Skin epidermis (tissue), 12 donors: ENCODE results near the gene DDX24.
A peak's percentile ranks its signal among the peaks of the same experiment; 100 is the strongest.

ENCODE experiments used
- H3K27ac ChIP-seq, 21 experiments: fragments of 200-600 bp; sonication (generic) in 11 of 21; one replicate each; pipeline ENCODE4 v1.5.0; 2020; ENCODE audit warnings: mild to moderate bottlenecking in 3 of 21, inconsistent platforms in 2 of 21, moderate library complexity in 2 of 21
- H3K4me3 ChIP-seq, 7 experiments: fragments of 200-600 bp; sonication (generic) in 2 of 7; one replicate each; pipeline ENCODE4 v1.5.0; 2020; ENCODE audit warnings: inconsistent platforms in 2 of 7, mild to moderate bottlenecking in 2 of 7, moderate library complexity in 1 of 7

The DDX24 gene

GRCh38 chr14:94052199-94052598 lies 28.8 kb downstream of the DDX24 start:
- Histone ChIP-seq H3K4me3 (no peak overlapping the region), H3K27ac (no peak overlapping the region)

GRCh38 chr14:94051779-94052178 lies 29.2 kb downstream of the DDX24 start:
- H3K4me3 ChIP-seq = no peak overlapping the region
- no peak overlapping the region for H3K27ac ChIP-seq

- no peak overlapping the region for H3K27ac ChIP-seq
- H3K4me3 ChIP-seq = no peak overlapping the region
Measured at GRCh38 chr14:94051115-94051514, 29.9 kb downstream of the DDX24 start.

GRCh38 chr14:94050231-94050880 lies 30.6 kb downstream of the DDX24 start:
- no peak overlapping the region for H3K27ac ChIP-seq
- H3K4me3 ChIP-seq = no peak overlapping the region

- Histone ChIP-seq H3K4me3 (no peak overlapping the region), H3K27ac (no peak overlapping the region)
Measured at GRCh38 chr14:94049625-94050023, 31.4 kb downstream of the DDX24 start.

- Histone ChIP-seq H3K4me3 (no peak overlapping the region), H3K27ac (no peak overlapping the region)
Measured at GRCh38 chr14:94048691-94049624, 32.0 kb downstream of the DDX24 start.

GRCh38 chr14:94047581-94047980 lies 33.4 kb downstream of the DDX24 start:
- Histone ChIP-seq H3K27ac (no peak overlapping the region), H3K4me3 (no peak overlapping the region)

- Histone ChIP-seq H3K27ac (no peak overlapping the region), H3K4me3 (no peak overlapping the region)
Measured at GRCh38 chr14:94046696-94047250, 34.2 kb downstream of the DDX24 start.

- H3K4me3 ChIP-seq = no peak overlapping the region
- no peak overlapping the region for H3K27ac ChIP-seq
Measured at GRCh38 chr14:94045563-94046345, 35.2 kb downstream of the DDX24 start.

GRCh38 chr14:94045101-94045500 lies 35.9 kb downstream of the DDX24 start:
- Histone ChIP-seq H3K4me3 (no peak overlapping the region), H3K27ac (no peak overlapping the region)

- Histone ChIP-seq H3K27ac (no peak overlapping the region), H3K4me3 (no peak overlapping the region)
Measured at GRCh38 chr14:94044476-94045091, 36.4 kb downstream of the DDX24 start.

- H3K27ac ChIP-seq = no peak overlapping the region
- no peak overlapping the region for H3K4me3 ChIP-seq
Measured at GRCh38 chr14:94043756-94044475, 37.1 kb downstream of the DDX24 start.

GRCh38 chr14:94043111-94043755 lies 37.8 kb downstream of the DDX24 start:
- no peak overlapping the region for H3K4me3 ChIP-seq
- H3K27ac ChIP-seq = no peak overlapping the region

GRCh38 chr14:94042433-94043091 lies 38.4 kb downstream of the DDX24 start:
- Histone ChIP-seq H3K4me3 (no peak overlapping the region), H3K27ac (peak overlapping the region in 1 of 21 experiments; percentile 22)

- H3K27ac ChIP-seq = peak overlapping the region in 1 of 21 experiments; percentile 22
- no peak overlapping the region for H3K4me3 ChIP-seq
Measured at GRCh38 chr14:94041551-94042346, 39.3 kb downstream of the DDX24 start.

- H3K27ac ChIP-seq = no peak overlapping the region
- no peak overlapping the region for H3K4me3 ChIP-seq
Measured at GRCh38 chr14:94040796-94041195, 40.2 kb downstream of the DDX24 start.

- no peak overlapping the region for H3K27ac ChIP-seq
- no peak overlapping the region for H3K4me3 ChIP-seq
Measured at GRCh38 chr14:94040247-94040646, 40.8 kb downstream of the DDX24 start.
